HG02763 (cell line): Measurements from ENCODE around the gene BAHD1.
"Not testable (repeated sequence)": the region's sequence is repeated elsewhere in the genome, so short reads cannot be mapped to it uniquely, and the experiment has no call there.

Experiments used
- ATAC-seq: cut with Tn5 transposase; IDR thresholded peaks from one replicate; pipeline ENCODE4 v1.9.1; 2021; ENCODE audit warnings: mild to moderate bottlenecking, moderate library complexity; ENCODE audit not compliant: unreplicated experiment

Gene BAHD1

GRCh38 chr15:40443255-40443654, 2.5 kb downstream of the BAHD1 start:
- ATAC-seq = no peak

DNA sequence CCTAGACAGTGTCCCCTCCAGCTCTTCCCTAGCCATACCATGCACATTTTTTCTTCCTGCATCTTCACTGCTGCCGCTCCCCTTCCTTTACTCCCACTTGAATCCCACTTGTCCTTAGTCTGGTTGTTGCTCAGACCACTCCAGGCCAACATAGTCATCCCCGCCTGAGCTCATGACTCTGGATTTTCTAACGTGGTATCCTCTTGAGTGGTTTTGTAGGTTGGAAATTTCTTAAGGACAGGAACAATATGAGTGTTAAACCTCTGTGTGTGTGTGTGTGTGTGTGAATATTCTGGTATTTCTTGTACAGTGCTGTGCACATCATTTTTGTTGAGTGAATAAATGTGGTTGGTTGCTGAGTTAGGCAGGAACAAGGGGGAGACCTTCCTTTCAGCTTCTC, 3.1 kb downstream of the BAHD1 start:
- ATAC-seq = no peak

- ATAC-seq = no peak
Measured at GRCh38 chr15:40444736-40445135, 4.0 kb downstream of the BAHD1 start.

- ATAC-seq = no peak
Measured at GRCh38 chr15:40445421-40445922, 4.7 kb downstream of the BAHD1 start.

DNA sequence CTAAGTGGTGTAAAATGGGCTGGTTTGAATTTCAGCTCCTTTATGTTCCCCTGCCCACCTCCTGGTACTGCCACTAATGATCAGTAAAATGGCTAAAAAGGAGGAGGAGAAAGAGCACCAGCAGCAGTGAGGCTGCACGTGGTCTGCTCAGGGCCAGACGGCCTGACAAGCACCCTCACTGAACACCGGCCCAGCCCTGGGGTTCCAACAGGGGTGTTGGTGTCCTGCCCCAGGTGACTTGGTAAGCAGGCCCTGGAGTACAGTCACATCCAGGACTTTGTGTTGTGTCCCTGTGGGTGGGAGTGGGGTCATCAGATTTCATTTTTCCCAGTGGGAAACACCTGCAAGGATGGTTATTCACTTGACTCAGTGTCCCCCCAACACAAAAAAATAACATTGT, 5.4 kb downstream of the BAHD1 start:
- ATAC-seq = no peak

GRCh38 chr15:40448354-40448753, 7.6 kb downstream of the BAHD1 start:
- ATAC-seq = no peak

- no peak for ATAC-seq
Measured at GRCh38 chr15:40449275-40449674, 8.5 kb downstream of the BAHD1 start.

GRCh38 chr15:40450047-40450446, 9.3 kb downstream of the BAHD1 start:
- no peak for ATAC-seq

DNA sequence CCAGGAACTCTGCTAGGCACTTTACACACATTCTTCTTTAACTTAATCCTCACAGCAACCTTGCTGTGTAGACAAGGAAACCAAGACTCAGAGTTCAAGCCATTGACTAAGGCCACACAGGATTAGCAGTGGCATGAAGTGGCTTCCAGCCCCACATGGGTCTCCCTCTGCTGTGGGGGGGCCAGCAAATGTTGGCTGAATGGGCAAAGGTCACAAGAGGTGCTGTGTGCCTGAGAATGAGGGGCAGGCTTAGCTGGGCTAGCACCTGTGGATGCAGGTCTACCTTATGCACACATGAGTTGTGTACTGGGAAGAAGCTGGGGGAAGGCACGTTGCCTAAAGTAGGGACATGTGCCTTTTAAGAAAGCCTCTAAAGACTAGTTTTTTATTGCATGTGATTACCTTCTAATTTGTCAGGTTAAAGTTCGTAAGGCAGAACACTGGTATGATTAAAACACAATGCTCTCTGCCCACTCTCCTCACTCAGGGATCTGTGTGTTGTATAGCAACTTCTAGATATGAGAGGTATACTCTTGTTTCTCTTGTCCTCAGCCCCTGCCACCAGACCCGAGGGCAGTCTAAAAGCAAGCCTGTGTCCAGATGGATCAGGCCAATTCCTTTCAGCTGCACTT, 10.9 kb downstream of the BAHD1 start:
- no peak for ATAC-seq

- ATAC-seq = no peak
Measured at GRCh38 chr15:40452296-40453090, 11.7 kb downstream of the BAHD1 start.

- ATAC-seq = not testable (repeated sequence)
Measured at GRCh38 chr15:40453941-40454340, 13.2 kb downstream of the BAHD1 start.

- ATAC-seq = no peak
Measured at GRCh38 chr15:40454904-40455391, 14.2 kb downstream of the BAHD1 start.

DNA sequence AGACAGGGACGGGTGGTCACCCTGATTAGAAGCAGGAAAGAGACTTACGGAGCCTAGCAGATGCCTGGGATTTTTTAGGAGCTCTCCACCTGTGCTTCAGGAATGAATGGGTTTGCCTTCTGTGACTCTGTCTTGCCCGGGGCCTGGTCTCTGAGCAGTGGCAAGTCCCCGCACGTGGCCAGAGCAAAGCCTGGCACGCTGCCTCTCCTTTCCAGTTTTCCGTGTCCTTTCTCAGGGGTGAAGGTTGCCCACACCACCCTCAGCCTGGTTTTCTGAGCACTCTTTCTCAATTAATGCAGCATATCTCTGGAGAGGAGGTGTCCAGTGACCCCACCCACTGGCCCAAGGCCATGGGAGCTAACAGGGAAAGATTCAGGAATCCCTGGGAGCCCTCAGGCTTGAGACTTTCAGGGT, 15.6 kb downstream of the BAHD1 start:
- ATAC-seq = no peak

GRCh38 chr15:40456738-40457137, 16.0 kb downstream of the BAHD1 start:
- ATAC-seq = no peak

DNA sequence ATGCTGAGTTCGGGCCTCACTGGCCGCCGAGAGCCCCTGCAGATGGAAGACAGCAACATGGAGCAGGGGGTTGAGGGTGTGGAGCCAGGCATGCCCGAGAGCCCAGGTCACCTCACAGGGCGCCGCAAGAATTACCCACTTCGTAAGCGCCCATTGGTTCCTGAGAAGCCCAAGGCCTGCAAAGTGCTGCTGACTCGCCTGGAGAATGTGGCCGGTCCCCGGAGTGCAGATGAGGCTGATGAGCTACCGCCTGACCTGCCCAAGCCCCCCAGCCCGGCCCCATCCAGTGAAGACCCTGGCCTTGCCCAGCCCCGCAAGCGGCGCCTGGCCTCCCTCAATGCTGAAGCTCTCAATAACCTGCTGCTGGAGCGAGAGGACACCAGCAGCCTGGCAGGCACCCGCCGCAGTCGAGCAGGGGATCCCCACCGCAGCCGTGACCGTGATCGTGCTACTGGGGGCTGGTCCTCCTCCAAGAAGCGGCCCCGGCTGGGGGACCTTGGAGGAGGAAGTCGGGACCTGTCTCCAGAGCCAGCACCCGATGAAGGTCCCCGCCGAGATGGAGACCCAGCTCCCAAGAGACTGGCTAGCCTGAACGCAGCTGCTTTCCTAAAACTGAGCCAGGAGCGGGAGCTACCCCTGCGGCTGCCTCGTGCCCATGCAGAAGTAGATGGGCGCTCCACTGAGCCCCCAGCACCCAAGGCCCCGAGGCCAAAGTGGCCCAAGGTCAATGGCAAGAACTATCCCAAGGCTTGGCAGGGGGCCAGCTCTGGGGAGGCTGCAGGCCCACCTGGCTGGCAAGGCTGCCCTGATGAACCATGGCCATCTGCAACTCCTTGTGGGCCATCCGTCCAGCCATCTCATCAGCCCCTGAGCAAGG, 18.0 kb downstream of the BAHD1 start:
- no peak for ATAC-seq

DNA sequence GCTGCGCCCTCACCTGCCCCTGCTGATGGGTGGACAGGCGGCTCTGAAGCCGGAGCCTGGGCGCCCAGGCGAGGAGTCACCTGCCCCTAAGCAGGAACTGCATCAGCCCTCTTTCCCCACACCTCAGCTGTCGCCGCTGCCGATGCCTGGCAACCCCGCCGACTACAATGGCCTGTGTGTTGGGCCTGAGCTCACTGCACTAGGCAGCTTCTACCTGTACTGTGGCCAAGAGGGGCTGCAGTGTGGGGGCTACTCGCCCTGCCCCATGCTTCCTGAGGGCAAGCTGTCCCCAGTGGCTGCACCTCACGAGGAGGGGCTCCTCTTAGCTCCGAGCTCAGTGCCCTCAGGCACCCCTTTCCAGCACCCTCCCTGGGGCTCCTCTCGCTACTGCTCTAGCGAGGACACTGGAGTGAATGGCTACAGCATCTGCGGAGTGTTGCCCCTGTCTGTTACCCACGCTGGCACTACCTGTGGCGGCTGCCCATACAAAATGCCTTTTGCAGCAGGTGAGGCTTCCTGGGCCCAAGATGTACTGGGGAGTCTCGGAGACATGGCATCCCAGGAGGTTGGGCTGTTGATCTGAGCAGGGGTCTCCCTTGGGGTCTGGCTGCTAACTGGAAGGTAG, 18.8 kb downstream of the BAHD1 start:
- no peak for ATAC-seq

DNA sequence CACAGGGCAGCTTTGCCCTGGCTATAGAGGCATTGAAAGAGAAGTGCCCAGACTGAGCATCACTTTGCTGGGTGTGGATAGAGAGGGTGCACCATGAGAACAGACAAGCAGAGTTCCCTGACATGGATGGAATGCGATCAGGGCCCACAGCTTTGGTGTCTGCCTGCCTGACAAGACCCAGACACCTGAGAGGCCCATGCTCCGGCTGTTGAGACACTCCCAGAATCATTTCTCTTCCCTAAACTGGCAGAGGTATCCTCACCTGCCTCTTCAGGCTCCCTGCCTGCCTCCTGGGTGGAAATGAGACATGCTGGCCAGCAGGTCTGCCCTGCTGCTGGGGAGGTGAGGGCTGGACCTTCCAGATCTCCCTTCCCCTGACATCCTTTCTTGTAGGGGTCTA, 19.7 kb downstream of the BAHD1 start:
- ATAC-seq = no peak

DNA sequence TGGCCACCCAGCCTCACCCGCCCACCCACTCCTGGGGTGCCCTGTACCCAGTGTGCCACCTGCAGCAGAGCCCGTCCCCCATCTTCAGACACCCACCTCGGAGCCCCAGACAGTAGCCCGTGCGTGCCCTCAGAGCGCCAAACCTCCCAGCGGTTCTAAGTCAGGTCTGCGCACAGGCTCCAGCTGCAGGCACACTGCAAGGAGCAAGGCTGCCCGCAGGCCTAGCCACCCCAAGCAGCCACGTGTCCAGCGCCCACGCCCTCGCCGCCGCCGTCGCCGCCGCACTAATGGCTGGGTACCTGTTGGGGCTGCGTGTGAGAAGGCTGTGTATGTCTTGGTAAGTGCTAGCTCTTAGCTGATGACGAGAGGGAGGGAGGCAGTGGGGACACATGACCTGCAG, 21.2 kb downstream of the BAHD1 start:
- ATAC-seq = no peak

GRCh38 chr15:40463279-40463678, 22.5 kb downstream of the BAHD1 start:
- ATAC-seq = no peak

DNA sequence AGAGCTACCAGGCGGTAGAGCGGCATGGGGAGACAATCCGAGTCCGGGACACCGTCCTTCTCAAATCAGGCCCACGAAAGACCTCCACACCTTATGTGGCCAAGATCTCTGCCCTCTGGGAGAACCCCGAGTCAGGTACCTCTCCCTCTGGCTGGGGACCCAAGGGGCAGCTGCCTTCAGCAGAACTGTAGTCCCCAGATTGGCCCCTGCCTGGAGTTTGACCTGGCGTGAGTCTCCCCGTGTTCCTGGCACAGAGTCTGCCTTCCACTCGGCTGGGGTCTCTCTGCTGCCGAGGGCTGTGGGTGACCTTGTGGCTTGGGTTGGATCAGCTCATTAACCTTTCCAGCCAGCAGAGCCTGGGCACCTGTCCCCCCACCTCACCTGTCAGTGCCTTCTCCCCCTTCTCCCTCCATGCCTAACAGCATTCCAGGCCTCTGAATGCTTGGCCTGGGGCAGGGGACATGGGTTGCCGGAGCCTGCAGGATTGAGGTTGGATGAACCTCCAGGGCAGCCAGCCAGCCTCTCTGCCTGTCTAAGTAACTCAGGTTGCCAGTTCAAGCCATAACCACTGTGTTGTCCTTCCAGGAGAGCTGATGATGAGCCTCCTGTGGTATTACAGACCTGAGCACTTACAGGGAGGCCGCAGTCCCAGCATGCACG, 23.3 kb downstream of the BAHD1 start:
- ATAC-seq = no peak
